GM12801 (cell line): ENCODE results near the gene PPM1M.

ENCODE experiments used
- CTCF ChIP-seq: IDR thresholded peaks from one replicate; pipeline ENCODE4 v1.5.1; 2011; ENCODE audit warnings: control low read depth; ENCODE audit not compliant: insufficient read length; ENCODE audit errors: extremely low read depth

PPM1M gene, protein sequence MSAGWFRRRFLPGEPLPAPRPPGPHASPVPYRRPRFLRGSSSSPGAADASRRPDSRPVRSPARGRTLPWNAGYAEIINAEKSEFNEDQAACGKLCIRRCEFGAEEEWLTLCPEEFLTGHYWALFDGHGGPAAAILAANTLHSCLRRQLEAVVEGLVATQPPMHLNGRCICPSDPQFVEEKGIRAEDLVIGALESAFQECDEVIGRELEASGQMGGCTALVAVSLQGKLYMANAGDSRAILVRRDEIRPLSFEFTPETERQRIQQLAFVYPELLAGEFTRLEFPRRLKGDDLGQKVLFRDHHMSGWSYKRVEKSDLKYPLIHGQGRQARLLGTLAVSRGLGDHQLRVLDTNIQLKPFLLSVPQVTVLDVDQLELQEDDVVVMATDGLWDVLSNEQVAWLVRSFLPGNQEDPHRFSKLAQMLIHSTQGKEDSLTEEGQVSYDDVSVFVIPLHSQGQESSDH

GRCh38 chr3:52245322-52246263 is at the start of gene PPM1M:
Gene PPM1M, plus strand, starts transcription at chr3:52245759. Its CDS starts 66 bp downstream, at chr3:52245825.
- no peak for TF ChIP-seq CTCF

- no peak for TF ChIP-seq CTCF
These were observed 49.7 kb upstream of the PPM1M start for GRCh38 chr3:52195823-52196331.

DNA sequence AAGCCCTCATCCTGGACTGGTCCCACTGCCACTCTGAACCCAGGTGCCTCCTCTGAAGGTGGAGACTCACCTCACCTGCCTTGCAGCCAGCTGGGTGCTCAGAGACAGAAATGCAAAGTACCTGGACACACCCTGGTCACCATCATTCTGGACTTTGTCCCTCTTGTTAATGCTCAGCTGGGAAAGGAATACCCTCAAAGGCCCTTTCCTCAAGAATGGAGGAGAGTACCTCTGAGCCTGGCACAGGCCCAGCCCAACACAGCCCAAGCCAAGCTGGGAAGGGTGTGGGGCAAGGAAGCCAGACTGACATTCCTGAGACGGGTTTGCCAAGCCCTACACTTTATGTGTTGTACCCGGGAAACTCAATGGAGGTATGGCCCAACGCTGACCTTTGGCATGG is 48.6 kb upstream of the PPM1M start:
- no peak for TF ChIP-seq CTCF

GRCh38 chr3:52197499-52197841 is 48.1 kb upstream of the PPM1M start:
- no peak for TF ChIP-seq CTCF

DNA sequence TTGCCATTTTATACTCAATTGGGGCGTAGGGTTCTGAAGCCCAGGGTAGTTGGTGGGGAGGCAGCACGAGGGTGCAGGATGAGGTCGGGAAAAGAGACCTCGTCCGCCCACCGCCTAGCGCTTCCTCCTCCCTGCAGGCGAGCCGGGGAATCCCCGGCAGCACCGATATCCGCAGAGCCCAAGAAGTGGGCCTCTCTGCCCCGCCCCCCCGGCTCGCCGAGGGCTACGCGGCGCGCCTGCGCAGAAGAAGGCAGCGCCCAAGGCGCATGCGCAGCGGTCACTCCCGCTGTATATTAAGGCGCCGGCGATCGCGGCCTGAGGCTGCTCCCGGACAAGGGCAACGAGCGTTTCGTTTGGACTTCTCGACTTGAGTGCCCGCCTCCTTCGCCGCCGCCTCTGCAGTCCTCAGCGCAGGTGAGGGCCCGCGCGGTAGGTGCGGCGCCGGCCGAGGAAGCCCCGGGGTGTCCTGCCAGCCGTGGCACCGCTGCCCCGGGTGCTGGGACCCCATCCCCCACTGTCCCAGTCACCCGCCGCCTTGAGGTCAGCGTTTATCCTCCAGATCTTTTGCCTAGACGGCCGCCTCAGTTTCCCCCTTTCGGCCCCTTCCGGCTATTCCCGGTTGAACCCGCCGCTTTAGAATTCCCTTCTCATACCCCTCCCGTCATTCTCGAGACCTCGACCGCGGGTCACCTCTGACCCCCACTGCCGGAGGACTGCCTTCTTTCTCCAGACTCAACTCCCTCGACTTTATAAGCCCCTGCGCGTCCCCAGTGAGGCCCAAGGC is 47.5 kb upstream of the PPM1M start, which contains the start of gene ALAS1:
Gene ALAS1 (plus strand): TSS at position 319 of the 784 bp plus-strand sequence. CDS start 1,082 bp downstream, outside the sequence.
- no peak for TF ChIP-seq CTCF

DNA sequence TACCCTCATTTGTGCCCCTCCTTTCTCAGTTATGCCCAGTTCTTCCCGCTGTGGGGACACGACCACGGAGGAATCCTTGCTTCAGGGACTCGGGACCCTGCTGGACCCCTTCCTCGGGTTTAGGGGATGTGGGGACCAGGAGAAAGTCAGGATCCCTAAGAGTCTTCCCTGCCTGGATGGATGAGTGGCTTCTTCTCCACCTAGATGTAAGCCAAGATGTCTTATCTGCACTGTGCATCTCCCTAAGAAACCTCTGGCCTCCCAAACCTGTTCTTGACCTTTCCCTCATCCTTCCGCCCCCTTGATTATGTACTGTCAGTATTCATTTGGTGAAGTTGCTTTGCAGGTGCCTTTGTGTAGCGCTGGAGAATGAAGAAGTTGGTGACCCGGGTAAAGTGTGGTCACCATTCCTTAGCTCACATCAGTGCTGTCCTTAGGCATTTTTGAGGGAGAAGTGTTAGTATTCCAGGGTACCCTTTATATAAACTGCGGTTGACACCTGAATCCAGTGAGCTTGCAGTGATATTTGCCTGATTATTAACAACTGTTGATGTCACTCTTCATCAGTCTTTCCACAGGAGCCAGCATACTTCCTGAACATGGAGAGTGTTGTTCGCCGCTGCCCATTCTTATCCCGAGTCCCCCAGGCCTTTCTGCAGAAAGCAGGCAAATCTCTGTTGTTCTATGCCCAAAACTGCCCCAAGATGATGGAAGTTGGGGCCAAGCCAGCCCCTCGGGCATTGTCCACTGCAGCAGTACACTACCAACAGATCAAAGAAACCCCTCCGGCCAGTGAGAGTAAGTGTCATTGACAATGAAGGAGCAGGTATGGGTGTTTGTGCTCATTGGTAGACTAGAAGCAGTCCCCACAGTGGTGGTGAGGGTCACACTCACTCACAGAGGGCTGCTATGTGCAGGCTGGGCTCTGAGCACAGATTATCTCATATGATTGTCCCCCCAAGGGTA is 46.6 kb upstream of the PPM1M start:
- TF ChIP-seq CTCF = no peak
